Measurements from ENCODE around the gene XIRP2.

- no peak for TF ChIP-seq EZH2 (IDR thresholded peaks at IDR 0.05)
- TF ChIP-seq, protein P1, sequence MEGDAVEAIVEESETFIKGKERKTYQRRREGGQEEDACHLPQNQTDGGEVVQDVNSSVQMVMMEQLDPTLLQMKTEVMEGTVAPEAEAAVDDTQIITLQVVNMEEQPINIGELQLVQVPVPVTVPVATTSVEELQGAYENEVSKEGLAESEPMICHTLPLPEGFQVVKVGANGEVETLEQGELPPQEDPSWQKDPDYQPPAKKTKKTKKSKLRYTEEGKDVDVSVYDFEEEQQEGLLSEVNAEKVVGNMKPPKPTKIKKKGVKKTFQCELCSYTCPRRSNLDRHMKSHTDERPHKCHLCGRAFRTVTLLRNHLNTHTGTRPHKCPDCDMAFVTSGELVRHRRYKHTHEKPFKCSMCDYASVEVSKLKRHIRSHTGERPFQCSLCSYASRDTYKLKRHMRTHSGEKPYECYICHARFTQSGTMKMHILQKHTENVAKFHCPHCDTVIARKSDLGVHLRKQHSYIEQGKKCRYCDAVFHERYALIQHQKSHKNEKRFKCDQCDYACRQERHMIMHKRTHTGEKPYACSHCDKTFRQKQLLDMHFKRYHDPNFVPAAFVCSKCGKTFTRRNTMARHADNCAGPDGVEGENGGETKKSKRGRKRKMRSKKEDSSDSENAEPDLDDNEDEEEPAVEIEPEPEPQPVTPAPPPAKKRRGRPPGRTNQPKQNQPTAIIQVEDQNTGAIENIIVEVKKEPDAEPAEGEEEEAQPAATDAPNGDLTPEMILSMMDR (IDR thresholded peaks at IDR 0.05), result no peak
Measured at GRCh38 chr2:167103757-167104133, 215.5 kb downstream of the XIRP2 start.

Data from neural progenitor cell (in vitro differentiated cells).